Neural cell (in vitro differentiated cells): ENCODE results near the gene CANT1. TPM values are rescaled to one million over a fixed set of nuclear protein-coding genes. Genes with fewer than 3 reads are reported as not detected.

Experiments
- H2AFZ ChIP-seq: fragments of 200-600, 300-800 bp; sonication (generic), shearing (Covaris generic); 2 replicates; pipeline ENCODE4 v1.6.0; 2014; ENCODE audit warnings: low read depth, mild to moderate bottlenecking, antibody characterized with exemption, low read length, moderate library complexity
- H3F3A ChIP-seq: fragments of 200-600 bp; shearing (Covaris generic); 2 replicates; pipeline ENCODE4 v1.6.1; 2016; ENCODE audit warnings: mild to moderate bottlenecking, moderate library complexity, mixed read lengths, antibody characterized with exemption, low read length; ENCODE audit not compliant: insufficient read depth, poor library complexity, severe bottlenecking
- H3K27ac ChIP-seq: fragments of 200-600, 300-800 bp; sonication (generic), shearing (Covaris generic); 2 replicates; pipeline ENCODE4 v1.5.1; 2014; ENCODE audit warnings: mild to moderate bottlenecking, low read length, moderate library complexity
- H3K27me3 ChIP-seq: fragments of 300-800, 200-600 bp; sonication (generic), shearing (Covaris generic); 2 replicates; pipeline ENCODE4 v1.6.0; 2014; ENCODE audit warnings: mild to moderate bottlenecking, low read depth, low read length, moderate library complexity; ENCODE audit not compliant: insufficient read depth
- H3K36me3 ChIP-seq: fragments of 300-800, 200-600 bp; sonication (generic), shearing (Covaris generic); 2 replicates; pipeline ENCODE4 v1.5.1; 2014; ENCODE audit warnings: mild to moderate bottlenecking, antibody characterized with exemption, low read length, moderate library complexity; ENCODE audit not compliant: insufficient read depth
- H3K4me2 ChIP-seq: fragments of 300-800, 200-600 bp; sonication (generic), shearing (Covaris generic); 2 replicates; pipeline ENCODE4 v1.6.0; 2014; ENCODE audit warnings: mild to moderate bottlenecking, low read length
- H3K4me3 ChIP-seq: fragments of 300-800, 200-600 bp; sonication (generic), shearing (Covaris generic); 2 replicates; pipeline ENCODE4 v1.5.1; 2014; ENCODE audit warnings: mild to moderate bottlenecking, low read length, moderate library complexity
- H3K79me2 ChIP-seq: fragments of 200-600 bp; shearing (Covaris generic); replicated peaks from 2 replicates; pipeline ENCODE4 v1.6.0; 2014; ENCODE audit warnings: mild to moderate bottlenecking, low read length, moderate library complexity; ENCODE audit not compliant: insufficient read depth
- H3K9ac ChIP-seq: fragments of 300-800, 200-600 bp; sonication (generic), shearing (Covaris generic); 2 replicates; pipeline ENCODE4 v1.6.1; 2016; ENCODE audit warnings: mild to moderate bottlenecking, low read length, mixed read lengths
- H3K9me2 ChIP-seq: fragments of 200-600 bp; shearing (Covaris generic); 2 replicates; pipeline ENCODE4 v1.6.1; 2016; ENCODE audit warnings: mild to moderate bottlenecking, low read length, mixed read lengths; ENCODE audit not compliant: insufficient read depth
- H3K9me3 ChIP-seq: fragments of 200-600, 300-800 bp; sonication (generic), shearing (Covaris generic); 2 replicates; pipeline ENCODE4 v1.6.1; 2016; ENCODE audit warnings: mild to moderate bottlenecking, mixed run types, low read length, moderate library complexity, mixed read lengths
- H4K20me1 ChIP-seq: fragments of 200-600 bp; shearing (Covaris generic); 2 replicates; pipeline ENCODE4 v1.6.1; 2016; ENCODE audit warnings: mild to moderate bottlenecking, mixed run types; ENCODE audit not compliant: insufficient read depth
- CTCF ChIP-seq: fragments of 450-650 bp; IDR thresholded peaks from 2 replicates; pipeline ENCODE4 v1.5.1; 2014; ENCODE audit warnings: antibody characterized with exemption, mild to moderate bottlenecking, moderate library complexity; ENCODE audit not compliant: poor library complexity, severe bottlenecking
- EP300 ChIP-seq: fragments of 450-650 bp; conservative IDR thresholded peaks from 2 replicates; pipeline ENCODE4 v1.6.1; 2014; ENCODE audit warnings: antibody characterized with exemption, mild to moderate bottlenecking, moderate library complexity; ENCODE audit not compliant: poor library complexity, severe bottlenecking
- EZH2 ChIP-seq: fragments of 200-600, 300-800 bp; shearing (Covaris generic), sonication (generic); IDR thresholded peaks from 2 replicates; pipeline ENCODE4 v1.6.1; 2014; ENCODE audit warnings: antibody characterized with exemption, low read length, borderline replicate concordance, mild to moderate bottlenecking; ENCODE audit not compliant: insufficient read depth, poor library complexity, severe bottlenecking
- MXI1 ChIP-seq: fragments of 450-650 bp; conservative IDR thresholded peaks from 2 replicates; pipeline ENCODE4 v1.6.1; 2014; ENCODE audit warnings: antibody characterized with exemption, mild to moderate bottlenecking; ENCODE audit not compliant: poor library complexity, severe bottlenecking
- POLR2AphosphoS5 ChIP-seq: IDR thresholded peaks from 2 replicates; pipeline ENCODE4 v1.6.1; 2012
- RAD21 ChIP-seq: fragments of 450-650 bp; conservative IDR thresholded peaks from 2 replicates; pipeline ENCODE4 v1.6.1; 2014; ENCODE audit warnings: antibody characterized with exemption, mild to moderate bottlenecking, moderate library complexity
- SMC3 ChIP-seq: fragments of 450-650 bp; conservative IDR thresholded peaks from 2 replicates; pipeline ENCODE4 v1.6.1; 2014; ENCODE audit warnings: antibody characterized with exemption, mild to moderate bottlenecking, moderate library complexity; ENCODE audit not compliant: poor library complexity
- TAF1 ChIP-seq: IDR thresholded peaks from 2 replicates; pipeline ENCODE4 v1.6.1; 2012; ENCODE audit warnings: low read depth
- polyA minus RNA-seq: library from RNA; depleted of rRNA, polyadenylated mRNA; stranded (reverse); fragments of >200 nt; gene quantifications from 2 replicates; pipeline ENCODE4 v1.2.3, GENCODE V29; 2014
- polyA plus RNA-seq: library from polyadenylated mRNA; depleted of rRNA; stranded (reverse); fragments of >200 nt; gene quantifications from 2 replicates; pipeline ENCODE4 v1.2.3, GENCODE V29; 2014
- TF ChIP-seq, protein P1 (sequence below): IDR thresholded peaks from 2 replicates; pipeline ENCODE4 v1.6.1; 2012; ENCODE audit warnings: borderline replicate concordance

The CANT1 gene
- 17.7 and 25.7 TPM in 2 replicates for polyA plus RNA-seq
- polyA minus RNA-seq: 44.3 and 48.5 TPM in 2 replicates

DNA sequence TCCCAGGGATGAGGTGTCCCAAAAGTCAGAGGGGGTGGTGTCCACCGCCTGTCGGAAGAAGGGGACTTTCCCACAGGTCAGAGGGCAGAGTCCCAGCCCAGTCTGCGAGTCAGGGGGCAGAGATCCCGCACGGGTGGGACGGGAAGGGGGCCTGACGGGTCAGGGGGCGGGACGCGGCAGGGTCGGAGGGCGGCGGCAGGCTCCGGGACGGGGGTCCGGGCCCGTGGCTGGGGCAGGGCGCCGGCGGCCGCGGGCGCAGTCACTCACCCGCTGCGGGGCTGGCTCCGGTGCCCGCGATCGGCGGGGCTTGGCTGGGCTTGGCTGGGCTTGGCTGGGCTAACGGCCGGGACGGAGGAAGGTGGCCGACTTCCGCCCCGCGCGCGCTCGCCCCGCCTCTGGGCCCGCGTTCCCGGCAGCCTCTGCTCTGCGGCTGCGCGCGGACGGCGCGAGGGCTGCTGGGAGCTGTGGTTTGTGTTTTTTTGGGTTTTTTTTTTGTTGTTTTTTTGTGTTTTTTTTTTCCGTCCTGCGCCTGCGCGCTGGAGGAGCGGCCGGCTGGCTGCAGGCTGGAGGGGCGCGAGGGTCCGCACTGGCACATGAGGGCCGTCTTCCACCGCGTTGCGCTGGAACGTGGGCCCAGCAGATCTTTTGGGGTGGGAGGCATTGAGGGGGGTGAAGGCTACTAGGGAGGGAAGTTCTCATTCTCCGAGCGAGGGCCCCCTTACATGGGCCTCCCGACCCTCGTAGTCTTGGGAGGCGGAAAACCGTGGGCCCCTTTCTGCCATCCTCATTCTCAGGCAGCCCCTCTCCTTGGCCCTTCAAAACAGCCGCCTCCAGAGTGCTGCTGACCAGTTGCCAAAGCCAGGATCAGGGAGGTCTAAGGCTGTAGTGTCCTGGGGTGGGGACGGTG lies at the start of gene CANT1:
CANT1 (minus strand) TSS at position 368 of the 907 bp plus-strand sequence. CDS start 12,142 bp downstream, outside the sequence.
- Histone ChIP-seq H3K4me3 (peak within 1 kb of the TSS; percentile 93), H3K9me2 (no peaks in the 10 kb centered on the region), H3K9ac (peak within 1 kb of the TSS; percentile 82), H3K79me2 (peaks cover 21% of the 10 kb centered on the region), H4K20me1 (no peaks in the 10 kb centered on the region), H2AFZ (peak within 1 kb of the TSS; percentile 78), H3K36me3 (no peaks in the 10 kb centered on the region), H3K27me3 (no peaks in the 10 kb centered on the region), H3K4me2 (peak within 1 kb of the TSS; percentile 69), H3K9me3 (no peaks in the 10 kb centered on the region), H3F3A (no peaks in the 10 kb centered on the region), H3K27ac (no peak within 1 kb of the TSS)
- TF ChIP-seq MXI1 (peak; percentile 62), POLR2AphosphoS5 (peak; percentile 90), SMC3 (no peak), CTCF (no peak), RAD21 (no peak), EP300 (peak; percentile 29), EZH2 (no peak)

GRCh38 chr17:79057737-79058385 lies 48.3 kb upstream of the CANT1 start:
- H3K79me2 ChIP-seq: no peaks in the 10 kb centered on the region

More at GRCh38 chr17:79057737-79058385, 48.3 kb upstream of the CANT1 start:
- Histone ChIP-seq H3K36me3 (no peaks in the 10 kb centered on the region), H3K9me2 (no peaks in the 10 kb centered on the region), H3K9me3 (no peaks in the 10 kb centered on the region), H3K4me3 (no peak overlapping the region), H3K4me2 (no peak overlapping the region), H3K27ac (no peak overlapping the region), H4K20me1 (no peaks in the 10 kb centered on the region), H3F3A (no peaks in the 10 kb centered on the region), H3K27me3 (no peaks in the 10 kb centered on the region), H2AFZ (no peak overlapping the region), H3K9ac (no peak overlapping the region)
- TF ChIP-seq CTCF (no peak), EZH2 (no peak), POLR2AphosphoS5 (no peak), TAF1 (no peak), MXI1 (no peak), RAD21 (no peak)
- TF ChIP-seq, protein P1, sequence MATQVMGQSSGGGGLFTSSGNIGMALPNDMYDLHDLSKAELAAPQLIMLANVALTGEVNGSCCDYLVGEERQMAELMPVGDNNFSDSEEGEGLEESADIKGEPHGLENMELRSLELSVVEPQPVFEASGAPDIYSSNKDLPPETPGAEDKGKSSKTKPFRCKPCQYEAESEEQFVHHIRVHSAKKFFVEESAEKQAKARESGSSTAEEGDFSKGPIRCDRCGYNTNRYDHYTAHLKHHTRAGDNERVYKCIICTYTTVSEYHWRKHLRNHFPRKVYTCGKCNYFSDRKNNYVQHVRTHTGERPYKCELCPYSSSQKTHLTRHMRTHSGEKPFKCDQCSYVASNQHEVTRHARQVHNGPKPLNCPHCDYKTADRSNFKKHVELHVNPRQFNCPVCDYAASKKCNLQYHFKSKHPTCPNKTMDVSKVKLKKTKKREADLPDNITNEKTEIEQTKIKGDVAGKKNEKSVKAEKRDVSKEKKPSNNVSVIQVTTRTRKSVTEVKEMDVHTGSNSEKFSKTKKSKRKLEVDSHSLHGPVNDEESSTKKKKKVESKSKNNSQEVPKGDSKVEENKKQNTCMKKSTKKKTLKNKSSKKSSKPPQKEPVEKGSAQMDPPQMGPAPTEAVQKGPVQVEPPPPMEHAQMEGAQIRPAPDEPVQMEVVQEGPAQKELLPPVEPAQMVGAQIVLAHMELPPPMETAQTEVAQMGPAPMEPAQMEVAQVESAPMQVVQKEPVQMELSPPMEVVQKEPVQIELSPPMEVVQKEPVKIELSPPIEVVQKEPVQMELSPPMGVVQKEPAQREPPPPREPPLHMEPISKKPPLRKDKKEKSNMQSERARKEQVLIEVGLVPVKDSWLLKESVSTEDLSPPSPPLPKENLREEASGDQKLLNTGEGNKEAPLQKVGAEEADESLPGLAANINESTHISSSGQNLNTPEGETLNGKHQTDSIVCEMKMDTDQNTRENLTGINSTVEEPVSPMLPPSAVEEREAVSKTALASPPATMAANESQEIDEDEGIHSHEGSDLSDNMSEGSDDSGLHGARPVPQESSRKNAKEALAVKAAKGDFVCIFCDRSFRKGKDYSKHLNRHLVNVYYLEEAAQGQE: no peak
